Peyer's patch (tissue), 4 donors: ENCODE data around the gene ZNF595. TPM values are rescaled to one million over a fixed set of nuclear protein-coding genes. Genes with fewer than 3 reads are reported as not detected.
A peak's percentile ranks its signal among the peaks of the same experiment; 100 is the strongest.

Experiments
- DNase-seq, 3 donors: peaks; one replicate each; pipeline ENCODE4 v3.0.0-alpha.2; 2017 to 2019
- H3K27ac ChIP-seq, 4 donors: fragments of 200-600 bp; sonication (generic); one replicate each; pipeline ENCODE4 v1.5.1; 2016 to 2019
- H3K27me3 ChIP-seq, 2 donors: fragments of 200-600 bp; sonication (generic); one replicate each; pipeline ENCODE4 v1.5.1; 2019
- H3K36me3 ChIP-seq, 3 donors: fragments of 200-600 bp; sonication (generic); one replicate each; pipeline ENCODE4 v1.5.1; 2016 to 2019
- H3K4me1 ChIP-seq, 4 donors: fragments of 200-600 bp; sonication (generic); one replicate each; pipeline ENCODE4 v1.5.1; 2016 to 2019
- H3K4me3 ChIP-seq, 4 donors: fragments of 200-600 bp; sonication (generic); 1 replicate in 3 of 4; 2 replicates in 1 of 4; pipeline ENCODE4 v1.5.1; 2016 to 2019; ENCODE audit warnings: mild to moderate bottlenecking in 1 of 4
- H3K9me3 ChIP-seq, 4 donors: fragments of 200-600 bp; sonication (generic); one replicate each; pipeline ENCODE4 v1.5.1; 2016 to 2019; ENCODE audit warnings: mild to moderate bottlenecking in 1 of 4
- CTCF ChIP-seq, 6 experiments: fragments of 450-650 bp in 4 of 6; fragments of 200-600 bp in 2 of 6; sonication (generic) in 1 of 6; IDR thresholded peaks; one replicate each; pipeline ENCODE4 v1.5.1; 2017 to 2019; ENCODE audit warnings: antibody characterized with exemption in 6 of 6, mild to moderate bottlenecking in 3 of 6, moderate library complexity in 1 of 6
- POLR2A ChIP-seq, 2 donors: fragments of 450-650 bp; IDR thresholded peaks; one replicate each; pipeline ENCODE4 v1.5.1; 2017; ENCODE audit warnings: antibody characterized with exemption in 2 of 2, mild to moderate bottlenecking in 2 of 2, moderate library complexity in 2 of 2
- total RNA-seq, 4 donors: library from RNA; depleted of rRNA; stranded (reverse); fragments of >200 nt; gene quantifications; one replicate each; pipeline ENCODE4 v1.1.0, GENCODE V29; 2016

The ZNF595 gene
- total RNA-seq, 4 donors from 2014 or later, result 8.9 to 52.8 (median 26.9) TPM

DNA sequence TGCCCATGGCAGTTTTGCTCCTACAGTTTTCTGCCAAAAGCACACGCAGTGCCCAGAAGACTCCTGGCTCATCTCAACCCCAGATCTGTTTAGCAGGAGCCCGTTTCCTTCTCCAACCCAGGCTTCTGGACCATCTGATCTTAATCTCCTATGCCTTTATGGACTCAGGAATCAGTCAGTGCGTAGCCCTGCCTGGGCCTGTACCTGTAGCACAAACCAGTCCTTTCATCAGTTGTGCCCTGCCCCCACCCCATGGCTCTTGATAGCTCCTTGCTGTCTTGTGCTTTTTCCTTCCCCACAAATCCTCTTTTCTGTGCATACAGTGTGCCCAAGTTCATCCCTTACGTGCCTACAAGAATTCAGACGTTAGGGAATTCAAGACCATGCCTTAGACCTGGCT lies 72.7 kb downstream of the ZNF595 start:
- peak overlapping the region in 3 of 4 donors; percentile 59 to 85 (median 77) for H3K4me3 ChIP-seq
- H3K36me3 ChIP-seq, result peaks cover 0 to 12% (median 0%) of the 10 kb centered on the region in 3 donors
- no peak for TF ChIP-seq POLR2A (IDR thresholded peaks at IDR 0.05)
- TF ChIP-seq CTCF (IDR thresholded peaks at IDR 0.05), result no peak
- peaks cover 0 to 20% (median 6%) of the 10 kb centered on the region in 4 donors for H3K9me3 ChIP-seq
- H3K4me1 ChIP-seq, result peaks cover 0 to 6% (median 2%) of the 10 kb centered on the region in 4 donors
- no peak for DNase-seq
- H3K27ac ChIP-seq, result peak overlapping the region in 2 of 4 donors; percentile 81 to 86
- H3K27me3 ChIP-seq, result no peaks in the 10 kb centered on the region

GRCh38 chr4:132483-132882 lies 79.4 kb downstream of the ZNF595 start:
- peaks cover 0 to 48% (median 0%) of the 10 kb centered on the region in 3 donors for H3K36me3 ChIP-seq
- H3K9me3 ChIP-seq, result peaks cover 0 to 43% (median 3%) of the 10 kb centered on the region in 4 donors
- no peaks in the 10 kb centered on the region for H3K4me1 ChIP-seq
- no peak overlapping the region for H3K27ac ChIP-seq
- H3K27me3 ChIP-seq, result no peaks in the 10 kb centered on the region
- H3K4me3 ChIP-seq, result no peak overlapping the region
- DNase-seq, result no peak
- TF ChIP-seq POLR2A (IDR thresholded peaks at IDR 0.05), result no peak
- no peak for TF ChIP-seq CTCF (IDR thresholded peaks at IDR 0.05)

Other genes with a start within 250 kb of the ZNF595 start
- gene ZNF718, start 71.2 kb downstream of the ZNF595 start, total RNA-seq, result 10 to 100 TPM in 1 of 4 donors, 1 to 10 TPM in 3; 3.5 to 15.7 (median 9.2) TPM